ENCODE data around the gene ERICH2. TPM values are rescaled to one million over a fixed set of nuclear protein-coding genes. Genes with fewer than 3 reads are reported as not detected.

The ERICH2 gene
- total RNA-seq, 1 donor: not detected

- TF ChIP-seq CTCF (IDR thresholded peaks at IDR 0.05; ENCODE audit: extremely low read depth, low read depth, low read length): no peak
- Histone ChIP-seq H2AFZ (ENCODE audit: low read length) (no peak overlapping the region), H3K27me3 (ENCODE audit: insufficient read depth, low read length) (peaks cover 44% of the 10 kb centered on the region), H3K4me3 (ENCODE audit: insufficient read depth, low read length) (no peak overlapping the region), H3K4me2 (ENCODE audit: insufficient read depth, low read length) (no peak overlapping the region), H3K79me2 (ENCODE audit: insufficient read depth, low read length) (no peaks in the 10 kb centered on the region), H3K9me3 (ENCODE audit: low read depth, low read length) (no peaks in the 10 kb centered on the region), H3K36me3 (ENCODE audit: insufficient read depth, low read length) (no peaks in the 10 kb centered on the region), H4K20me1 (ENCODE audit: insufficient read depth, low read length) (no peaks in the 10 kb centered on the region), H3K4me1 (ENCODE audit: insufficient read depth, low read length) (no peaks in the 10 kb centered on the region), H3K27ac (ENCODE audit: low read depth, low read length) (no peak overlapping the region)
- DNase-seq (ENCODE audit: insufficient read length, low spot score, missing footprints): no peak
Measured at GRCh38 chr2:170828533-170828916, 58.3 kb downstream of the ERICH2 start.

GRCh38 chr2:170829036-170829435 is 58.9 kb downstream of the ERICH2 start:
- no peak overlapping the region for H3K4me2 ChIP-seq (ENCODE audit: insufficient read depth, low read length)
- no peaks in the 10 kb centered on the region for H3K79me2 ChIP-seq (ENCODE audit: insufficient read depth, low read length)
- H4K20me1 ChIP-seq (ENCODE audit: insufficient read depth, low read length): no peaks in the 10 kb centered on the region
- peak; percentile 58 for DNase-seq (ENCODE audit: insufficient read length, low spot score, missing footprints)
- H2AFZ ChIP-seq (ENCODE audit: low read length): no peak overlapping the region
- H3K4me1 ChIP-seq (ENCODE audit: insufficient read depth, low read length): no peaks in the 10 kb centered on the region
- TF ChIP-seq CTCF (IDR thresholded peaks at IDR 0.05; ENCODE audit: extremely low read depth, low read depth, low read length): no peak
- H3K4me3 ChIP-seq (ENCODE audit: insufficient read depth, low read length): no peak overlapping the region
- H3K36me3 ChIP-seq (ENCODE audit: insufficient read depth, low read length): no peaks in the 10 kb centered on the region
- H3K27me3 ChIP-seq (ENCODE audit: insufficient read depth, low read length): peaks cover 41% of the 10 kb centered on the region
- no peaks in the 10 kb centered on the region for H3K9me3 ChIP-seq (ENCODE audit: low read depth, low read length)
- no peak overlapping the region for H3K27ac ChIP-seq (ENCODE audit: low read depth, low read length)

- Histone ChIP-seq H3K27me3 (ENCODE audit: insufficient read depth, low read length) (peaks cover 31% of the 10 kb centered on the region), H3K4me1 (ENCODE audit: insufficient read depth, low read length) (no peaks in the 10 kb centered on the region), H3K4me2 (ENCODE audit: insufficient read depth, low read length) (no peak overlapping the region), H3K79me2 (ENCODE audit: insufficient read depth, low read length) (no peaks in the 10 kb centered on the region), H3K9me3 (ENCODE audit: low read depth, low read length) (no peaks in the 10 kb centered on the region), H2AFZ (ENCODE audit: low read length) (no peak overlapping the region), H3K4me3 (ENCODE audit: insufficient read depth, low read length) (no peak overlapping the region), H4K20me1 (ENCODE audit: insufficient read depth, low read length) (no peaks in the 10 kb centered on the region), H3K36me3 (ENCODE audit: insufficient read depth, low read length) (no peaks in the 10 kb centered on the region), H3K27ac (ENCODE audit: low read depth, low read length) (no peak overlapping the region)
- DNase-seq (ENCODE audit: insufficient read length, low spot score, missing footprints): no peak
- TF ChIP-seq CTCF (IDR thresholded peaks at IDR 0.05; ENCODE audit: extremely low read depth, low read depth, low read length): no peak
Measured at GRCh38 chr2:170830166-170830565, 60.0 kb downstream of the ERICH2 start.

GRCh38 chr2:170831115-170831514 is 60.9 kb downstream of the ERICH2 start:
- Histone ChIP-seq H3K4me3 (ENCODE audit: insufficient read depth, low read length) (no peak overlapping the region), H3K27me3 (ENCODE audit: insufficient read depth, low read length) (peaks cover 31% of the 10 kb centered on the region), H3K4me2 (ENCODE audit: insufficient read depth, low read length) (no peak overlapping the region), H4K20me1 (ENCODE audit: insufficient read depth, low read length) (no peaks in the 10 kb centered on the region), H2AFZ (ENCODE audit: low read length) (no peak overlapping the region), H3K36me3 (ENCODE audit: insufficient read depth, low read length) (no peaks in the 10 kb centered on the region), H3K4me1 (ENCODE audit: insufficient read depth, low read length) (no peaks in the 10 kb centered on the region), H3K9me3 (ENCODE audit: low read depth, low read length) (no peaks in the 10 kb centered on the region), H3K79me2 (ENCODE audit: insufficient read depth, low read length) (no peaks in the 10 kb centered on the region), H3K27ac (ENCODE audit: low read depth, low read length) (no peak overlapping the region)
- TF ChIP-seq CTCF (IDR thresholded peaks at IDR 0.05; ENCODE audit: extremely low read depth, low read depth, low read length): no peak
- no peak for DNase-seq (ENCODE audit: insufficient read length, low spot score, missing footprints)

Measured in osteoblast (primary cell).